HFFc6 (cell line): Measurements from ENCODE around the gene SIL1. TPM values are rescaled to one million over a fixed set of nuclear protein-coding genes. Genes with fewer than 3 reads are reported as not detected.
A peak's percentile ranks its signal among the peaks of the same experiment; 100 is the strongest.
"Not testable (repeated sequence)": the region's sequence is repeated elsewhere in the genome, so short reads cannot be mapped to it uniquely, and the experiment has no call there.

Experiments used
- DNase-seq: peaks from one replicate; pipeline ENCODE4 v3.0.0-alpha.2; 2018
- H3K27ac Mint-ChIP-seq: 2 replicates; pipeline ENCODE4 v1.8.0; 2020; ENCODE audit warnings: mild to moderate bottlenecking, mixed read lengths
- H3K27me3 Mint-ChIP-seq: 2 replicates; pipeline ENCODE4 v1.8.0; 2021; ENCODE audit warnings: mild to moderate bottlenecking, moderate library complexity, mixed read lengths; ENCODE audit not compliant: insufficient read depth
- H3K36me3 Mint-ChIP-seq: 2 replicates; pipeline ENCODE4 v1.8.0; 2021; ENCODE audit warnings: low read depth, mixed read lengths
- H3K4me1 Mint-ChIP-seq: 2 replicates; pipeline ENCODE4 v1.8.0; 2020; ENCODE audit warnings: low read depth, mixed read lengths
- H3K4me3 Mint-ChIP-seq: 2 replicates; pipeline ENCODE4 v1.8.0; 2020; ENCODE audit warnings: mild to moderate bottlenecking, moderate library complexity, mixed read lengths
- H3K9me3 Mint-ChIP-seq: 2 replicates; pipeline ENCODE4 v1.8.0; 2020; ENCODE audit warnings: mild to moderate bottlenecking, mixed read lengths
- total RNA-seq, 6 experiments: library from RNA; stranded (reverse); fragmentation: NEBNext Ultra II Directional; extraction: Animal tissue kit (Norgen Biotek cat#: 25700); gene quantifications; 2 replicates in 1 of 6; 3 replicates in 5 of 6; pipeline ENCODE4 v1.2.3, GENCODE V29; 2021
- TF ChIP-seq, protein P1 (sequence below): fragments of 200-600 bp; sonication (generic); IDR thresholded peaks from 2 replicates; pipeline ENCODE4 v1.5.0; 2021; ENCODE audit warnings: antibody characterized with exemption, mild to moderate bottlenecking

Gene SIL1
- total RNA-seq, 6 experiments from 2014 or later: 64.7 to 84.7 (median 78.7) TPM

DNA sequence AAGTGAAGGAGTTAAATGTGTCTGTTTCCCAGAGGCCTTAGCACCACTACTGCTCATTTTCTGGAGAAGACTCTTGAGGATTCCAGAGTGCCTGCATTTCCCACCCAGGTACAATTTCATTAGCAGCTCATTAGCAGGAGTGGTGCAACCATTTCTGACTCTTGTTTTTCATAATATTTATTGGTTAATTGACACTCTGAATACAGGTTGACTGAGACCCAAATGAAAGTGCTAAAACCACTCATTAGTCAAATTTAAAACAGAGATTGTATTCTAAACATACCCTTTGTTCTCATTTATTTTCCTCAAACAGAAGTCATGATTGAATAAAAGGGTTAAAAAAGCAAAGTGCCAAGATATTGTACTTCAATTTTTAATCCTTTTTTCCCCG, 134.5 kb downstream of the SIL1 start:
- no peak overlapping the region for H3K4me3 Mint-ChIP-seq
- H3K27me3 Mint-ChIP-seq: no peaks in the 10 kb centered on the region; the same call in none of the 2 replicates
- no peaks in the 10 kb centered on the region for H3K9me3 Mint-ChIP-seq
- H3K36me3 Mint-ChIP-seq: no peaks in the 10 kb centered on the region
- no peak for DNase-seq
- TF ChIP-seq, protein P1, sequence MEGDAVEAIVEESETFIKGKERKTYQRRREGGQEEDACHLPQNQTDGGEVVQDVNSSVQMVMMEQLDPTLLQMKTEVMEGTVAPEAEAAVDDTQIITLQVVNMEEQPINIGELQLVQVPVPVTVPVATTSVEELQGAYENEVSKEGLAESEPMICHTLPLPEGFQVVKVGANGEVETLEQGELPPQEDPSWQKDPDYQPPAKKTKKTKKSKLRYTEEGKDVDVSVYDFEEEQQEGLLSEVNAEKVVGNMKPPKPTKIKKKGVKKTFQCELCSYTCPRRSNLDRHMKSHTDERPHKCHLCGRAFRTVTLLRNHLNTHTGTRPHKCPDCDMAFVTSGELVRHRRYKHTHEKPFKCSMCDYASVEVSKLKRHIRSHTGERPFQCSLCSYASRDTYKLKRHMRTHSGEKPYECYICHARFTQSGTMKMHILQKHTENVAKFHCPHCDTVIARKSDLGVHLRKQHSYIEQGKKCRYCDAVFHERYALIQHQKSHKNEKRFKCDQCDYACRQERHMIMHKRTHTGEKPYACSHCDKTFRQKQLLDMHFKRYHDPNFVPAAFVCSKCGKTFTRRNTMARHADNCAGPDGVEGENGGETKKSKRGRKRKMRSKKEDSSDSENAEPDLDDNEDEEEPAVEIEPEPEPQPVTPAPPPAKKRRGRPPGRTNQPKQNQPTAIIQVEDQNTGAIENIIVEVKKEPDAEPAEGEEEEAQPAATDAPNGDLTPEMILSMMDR: no peak
- peaks cover 50% of the 10 kb centered on the region for H3K4me1 Mint-ChIP-seq
- H3K27ac Mint-ChIP-seq: no peak overlapping the region

GRCh38 chr5:139062910-139063663, 135.1 kb downstream of the SIL1 start:
- TF ChIP-seq, protein P1: no peak
- H3K4me3 Mint-ChIP-seq: no peak overlapping the region
- no peaks in the 10 kb centered on the region for H3K9me3 Mint-ChIP-seq
- no peaks in the 10 kb centered on the region; the same call in none of the 2 replicates for H3K27me3 Mint-ChIP-seq
- peaks cover 56% of the 10 kb centered on the region for H3K4me1 Mint-ChIP-seq
- no peaks in the 10 kb centered on the region for H3K36me3 Mint-ChIP-seq
- DNase-seq: no peak
- no peak overlapping the region for H3K27ac Mint-ChIP-seq

DNA sequence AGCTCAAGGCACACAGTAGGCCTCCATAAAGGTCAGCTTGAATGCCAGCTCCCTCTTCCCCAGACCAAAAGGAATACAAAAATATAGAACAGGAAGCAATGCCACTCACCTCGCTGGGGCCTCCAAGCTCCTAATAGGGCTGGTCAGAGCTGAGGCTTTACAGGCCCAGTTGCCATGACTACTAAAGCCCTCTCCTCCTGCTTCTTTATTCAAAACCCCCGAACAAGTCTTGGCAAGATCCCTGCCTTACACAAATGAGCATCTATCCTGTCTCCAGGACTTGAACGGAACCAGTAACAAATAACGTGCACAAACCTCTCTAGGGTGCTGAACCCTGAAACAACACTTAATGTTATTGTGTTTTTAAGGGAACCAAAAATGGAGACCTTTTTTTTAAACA, 136.3 kb downstream of the SIL1 start:
- no peaks in the 10 kb centered on the region for H3K9me3 Mint-ChIP-seq

GRCh38 chr5:139061274-139061673, 136.9 kb downstream of the SIL1 start:
- Mint-ChIP-seq H3K4me3 (peak overlapping the region; percentile 62), H3K4me1 (peaks cover 60% of the 10 kb centered on the region), H3K27ac (peak overlapping the region; percentile 85), H3K9me3 (no peaks in the 10 kb centered on the region), H3K27me3 (no peaks in the 10 kb centered on the region; the same call in none of the 2 replicates), H3K36me3 (no peaks in the 10 kb centered on the region)
- DNase-seq: peak; percentile 71
- TF ChIP-seq, protein P1: no peak

More for the DNA sequence above, 136.3 kb downstream of the SIL1 start:
- H3K27ac Mint-ChIP-seq: peak overlapping the region; percentile 85
- H3K36me3 Mint-ChIP-seq: no peaks in the 10 kb centered on the region
- peak overlapping the region; percentile 62 for H3K4me3 Mint-ChIP-seq
- no peaks in the 10 kb centered on the region; the same call in none of the 2 replicates for H3K27me3 Mint-ChIP-seq
- DNase-seq: no peak
- TF ChIP-seq, protein P1: no peak
- H3K4me1 Mint-ChIP-seq: peaks cover 60% of the 10 kb centered on the region

DNA sequence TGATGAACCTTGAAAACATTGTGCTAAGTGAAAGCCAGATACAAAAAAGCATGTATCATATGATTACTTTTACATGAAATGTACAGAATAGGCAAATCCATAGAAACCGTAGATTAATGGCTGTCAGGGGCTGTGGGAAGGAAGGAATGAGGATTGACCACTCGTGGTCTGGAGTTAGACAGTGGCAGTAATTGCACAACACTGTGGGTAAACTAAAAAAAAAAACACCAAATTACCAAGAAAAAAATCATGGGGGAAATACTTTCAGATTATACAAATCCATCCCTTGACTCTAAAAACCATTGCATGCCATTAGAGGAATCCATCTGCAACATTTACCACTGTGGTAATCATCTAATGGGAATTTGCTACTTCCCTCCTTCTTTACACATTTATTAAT, 140.0 kb downstream of the SIL1 start:
- no peak overlapping the region for H3K27ac Mint-ChIP-seq
- peak; percentile 14 for DNase-seq
- H3K4me1 Mint-ChIP-seq: peaks cover 47% of the 10 kb centered on the region
- H3K4me3 Mint-ChIP-seq: no peak overlapping the region
- H3K27me3 Mint-ChIP-seq: no peaks in the 10 kb centered on the region; the same call in none of the 2 replicates
- no peaks in the 10 kb centered on the region for H3K36me3 Mint-ChIP-seq
- no peaks in the 10 kb centered on the region for H3K9me3 Mint-ChIP-seq
- TF ChIP-seq, protein P1: no peak

GRCh38 chr5:139057045-139057939, 140.9 kb downstream of the SIL1 start:
- not testable (repeated sequence) for DNase-seq, H3K4me3 Mint-ChIP-seq, H3K9me3 Mint-ChIP-seq, H3K27ac Mint-ChIP-seq, H3K36me3 Mint-ChIP-seq, H3K27me3 Mint-ChIP-seq
- peaks cover 39% of the 10 kb centered on the region for H3K4me1 Mint-ChIP-seq
